ENCODE results near the gene REX1BD. TPM values are rescaled to one million over a fixed set of nuclear protein-coding genes. Genes with fewer than 3 reads are reported as not detected.

The REX1BD gene
- total RNA-seq, 1 donor from 2014 or later: 54.3 TPM

GRCh38 chr19:18608805-18609716, 20.5 kb downstream of the REX1BD start:
- DNase-seq: no peak
- Mint-ChIP-seq H3K4me1 (ENCODE audit: low read depth, unreplicated experiment) (peaks cover 15% of the 10 kb centered on the region), H3K27ac (ENCODE audit: unreplicated experiment) (no peak overlapping the region), H3K4me3 (ENCODE audit: unreplicated experiment) (peak overlapping the region; percentile 39), H3K36me3 (ENCODE audit: unreplicated experiment) (no peaks in the 10 kb centered on the region), H3K9me3 (ENCODE audit: unreplicated experiment) (peaks cover 5% of the 10 kb centered on the region), H3K27me3 (ENCODE audit: unreplicated experiment) (peaks cover 33% of the 10 kb centered on the region)
- TF ChIP-seq CTCF (IDR thresholded peaks at IDR 0.05; ENCODE audit: partially characterized antibody, unreplicated experiment): no peak

DNA sequence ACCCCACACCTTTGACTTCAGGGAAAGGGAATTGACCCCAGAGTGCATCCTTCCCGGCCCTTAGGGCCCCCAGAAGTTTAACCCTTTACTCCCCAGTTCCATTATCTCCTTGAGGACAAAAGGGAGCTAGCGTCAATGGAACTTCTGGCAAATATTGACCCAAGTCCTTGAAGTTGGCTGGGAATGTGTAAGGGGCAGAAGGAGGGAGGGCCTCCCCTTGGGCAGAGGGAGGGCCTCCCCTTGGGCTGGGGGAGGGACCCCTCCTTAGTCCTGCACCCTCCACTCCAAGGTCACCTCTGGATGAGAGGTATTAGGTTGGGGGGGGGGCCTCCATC, 21.1 kb downstream of the REX1BD start:
- Mint-ChIP-seq H3K4me3 (ENCODE audit: unreplicated experiment) (no peak overlapping the region), H3K27me3 (ENCODE audit: unreplicated experiment) (peaks cover 36% of the 10 kb centered on the region), H3K36me3 (ENCODE audit: unreplicated experiment) (no peaks in the 10 kb centered on the region), H3K9me3 (ENCODE audit: unreplicated experiment) (peaks cover 5% of the 10 kb centered on the region), H3K4me1 (ENCODE audit: low read depth, unreplicated experiment) (peaks cover 15% of the 10 kb centered on the region), H3K27ac (ENCODE audit: unreplicated experiment) (no peak overlapping the region)
- no peak for TF ChIP-seq CTCF (IDR thresholded peaks at IDR 0.05; ENCODE audit: partially characterized antibody, unreplicated experiment)
- no peak for DNase-seq

DNA sequence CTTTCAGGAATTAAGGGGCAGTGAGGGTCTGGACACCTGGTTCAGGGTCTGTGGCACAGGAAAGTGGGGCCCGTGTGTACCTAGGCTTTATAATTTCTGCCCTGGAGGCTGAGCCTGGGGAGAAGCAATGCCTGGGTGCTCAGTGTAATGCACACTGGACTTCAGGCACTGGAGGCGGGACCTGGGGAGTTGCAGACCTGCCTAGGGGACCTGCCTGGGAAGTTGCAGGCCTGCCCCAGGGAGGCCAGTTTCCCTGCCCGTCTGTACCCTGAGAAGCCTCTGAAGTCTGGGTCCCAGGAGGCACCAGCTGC, 21.6 kb downstream of the REX1BD start:
- Mint-ChIP-seq H3K4me1 (ENCODE audit: low read depth, unreplicated experiment) (peaks cover 12% of the 10 kb centered on the region), H3K4me3 (ENCODE audit: unreplicated experiment) (no peak overlapping the region), H3K27me3 (ENCODE audit: unreplicated experiment) (peaks cover 37% of the 10 kb centered on the region), H3K36me3 (ENCODE audit: unreplicated experiment) (peaks cover 2% of the 10 kb centered on the region), H3K9me3 (ENCODE audit: unreplicated experiment) (peaks cover 5% of the 10 kb centered on the region), H3K27ac (ENCODE audit: unreplicated experiment) (no peak overlapping the region)
- no peak for DNase-seq
- no peak for TF ChIP-seq CTCF (IDR thresholded peaks at IDR 0.05; ENCODE audit: partially characterized antibody, unreplicated experiment)

- peaks cover 34% of the 10 kb centered on the region for H3K27me3 Mint-ChIP-seq (ENCODE audit: unreplicated experiment)
- H3K4me3 Mint-ChIP-seq (ENCODE audit: unreplicated experiment): peak overlapping the region; percentile 80
- H3K4me1 Mint-ChIP-seq (ENCODE audit: low read depth, unreplicated experiment): peaks cover 10% of the 10 kb centered on the region
- peaks cover 4% of the 10 kb centered on the region for H3K36me3 Mint-ChIP-seq (ENCODE audit: unreplicated experiment)
- no peak for TF ChIP-seq CTCF (IDR thresholded peaks at IDR 0.05; ENCODE audit: partially characterized antibody, unreplicated experiment)
- no peak overlapping the region for H3K27ac Mint-ChIP-seq (ENCODE audit: unreplicated experiment)
- peaks cover 3% of the 10 kb centered on the region for H3K9me3 Mint-ChIP-seq (ENCODE audit: unreplicated experiment)
- DNase-seq: no peak
Observed at GRCh38 chr19:18610556-18611326, 22.1 kb downstream of the REX1BD start.

All from glutamatergic neuron (in vitro differentiated cells).